Adrenal gland (tissue), 12 donors: ENCODE measurements around the gene BRD1. TPM values are rescaled to one million over a fixed set of nuclear protein-coding genes. Genes with fewer than 3 reads are reported as not detected.

Experiments
- DNase-seq, 7 donors: peaks; one replicate each; pipeline ENCODE4 v3.0.0-alpha.2; 2019 to 2020
- H3K27ac ChIP-seq, 5 donors: fragments of 200-600 bp; sonication (generic) in 4 of 5; 1 replicate in 3 of 5; 2 replicates in 2 of 5; pipeline versions ENCODE4 v1.5.1 to v1.8.0; 2016 to 2020; ENCODE audit warnings: mild to moderate bottlenecking in 1 of 5
- H3K27me3 ChIP-seq: fragments of 200-600 bp; 2 replicates; pipeline ENCODE4 v1.8.0; 2021
- H3K36me3 ChIP-seq, 2 donors: fragments of 200-600 bp; replicated peaks in 1 of 2; 1 replicate in 1 of 2; 2 replicates in 1 of 2; pipeline versions ENCODE4 v1.5.1 to v1.8.0; 2018 to 2022
- H3K4me1 ChIP-seq, 2 donors: fragments of 200-600 bp; replicated peaks in 1 of 2; 1 replicate in 1 of 2; 2 replicates in 1 of 2; pipeline versions ENCODE4 v1.5.1 to v1.8.0; 2018 to 2021
- H3K4me3 ChIP-seq, 4 donors: fragments of 200-600 bp; sonication (generic) in 3 of 4; one replicate each; pipeline ENCODE4 v1.5.1; 2016 to 2018
- H3K9me3 ChIP-seq, 3 donors: fragments of 200-600 bp; sonication (generic) in 1 of 3; replicated peaks in 1 of 3; 1 replicate in 2 of 3; 2 replicates in 1 of 3; pipeline versions ENCODE4 v1.5.1 to v1.8.0; 2016 to 2021
- CTCF ChIP-seq, 6 experiments: fragments of 450-650 bp in 4 of 6; fragments of 200-600 bp in 2 of 6; sonication (generic) in 1 of 6; IDR thresholded peaks; 1 replicate in 5 of 6; 2 replicates in 1 of 6; pipeline versions ENCODE4 v1.5.1 to v1.8.0; 2016 to 2021; ENCODE audit warnings: antibody characterized with exemption in 6 of 6, mild to moderate bottlenecking in 2 of 6, moderate library complexity in 1 of 6
- POLR2A ChIP-seq, 2 donors: fragments of 450-650 bp; IDR thresholded peaks; one replicate each; pipeline ENCODE4 v1.6.1; 2017; ENCODE audit warnings: antibody characterized with exemption in 2 of 2, mild to moderate bottlenecking in 2 of 2, moderate library complexity in 1 of 2
- WGBS, 4 donors: extraction: QIAGEN DNeasy Blood & Tissue Kit in 2 of 4; methylation state at CpG; one replicate each; pipeline versions ENCODE4 v1.1.5 to v1.1.7; 2013 to 2017; 5-methylcytosine and 5-hydroxymethylcytosine counted together
- intact Hi-C, 2 donors: fragments of 100-400 bp; cut with DNase I; formaldehyde crosslinking; loops; one replicate each; pipeline versions ENCODE4 v1.14.1 to v1.15.0; 2022 to 2023
- polyA plus RNA-seq, 3 donors: library from polyadenylated mRNA; stranded (reverse); fragments of 200-250 nt in 2 of 3; fragments of 350-450 nt in 1 of 3; fragmentation: Illumina TruSeq in 1 of 3; extraction: RNeasy Lipid Tissue Mini Kit (QIAGEN cat#74804) in 1 of 3; gene quantifications; one replicate each; pipeline ENCODE4 v1.2.3, GENCODE V29; 2013 to 2014
- total RNA-seq, 9 donors: library from RNA; depleted of rRNA in 4 of 9; stranded (reverse); fragments of >200 nt in 4 of 9; fragments of 120-200 nt in 1 of 9; fragmentation: NEBNext Ultra II Directional in 1 of 9; extraction: Animal tissue kit (Norgen Biotek cat#: 25700) in 1 of 9; gene quantifications; one replicate each; pipeline versions ENCODE4 v1.1.0 to v1.2.4, GENCODE V29; 2013 to 2023
- donor health status: healthy with polysubstance abuse.
- donor health status: Bipolar disorder and iron deficiency.
- donor health status: DM: yes; HTN: yes; CAD: no.
- donor health status: DM: no; HTN: no; CAD: no.
- donor health status: DM: no; HTN: no; CAD: no.
- donor health status: DM: yes; HTN: yes; CAD: no.

The BRD1 gene
- total and polyA plus RNA-seq, 12 donors: 9.4 to 62.4 (median 26.6) TPM

- Histone ChIP-seq H3K4me3 (no peak overlapping the region), H3K27ac (no peak overlapping the region), H3K36me3 (no peaks in the 10 kb centered on the region), H3K4me1 (peaks cover 14 to 27% of the 10 kb centered on the region in 2 donors), H3K27me3 (no peaks in the 10 kb centered on the region), H3K9me3 (no peaks in the 10 kb centered on the region)
- no peak for DNase-seq
- intact Hi-C loops: loop anchor here (10.0 kb wide), 1 partner anchor 58 kb away; the partner anchor contains the start of genes ALG12 (in 2 of the 2) and CRELD2 (in 2 of the 2)
- TF ChIP-seq CTCF (IDR thresholded peaks at IDR 0.05): no peak
- no peak for TF ChIP-seq POLR2A (IDR thresholded peaks at IDR 0.05)
- WGBS, 4 donors: 75 to 91% (median 80%) methylated on average over 12 to 27 of the region's 31 CpGs
These were observed 29.3 kb upstream of the BRD1 start for GRCh38 chr22:49856766-49857618.

GRCh38 chr22:49856343-49856742 is 28.7 kb upstream of the BRD1 start:
- DNase-seq: peak in 4 of 7 donors; percentile 22 to 51 (median 37)
- Histone ChIP-seq H3K4me3 (no peak overlapping the region), H3K27me3 (no peaks in the 10 kb centered on the region), H3K36me3 (no peaks in the 10 kb centered on the region), H3K4me1 (peaks cover 14 to 27% of the 10 kb centered on the region in 2 donors), H3K9me3 (no peaks in the 10 kb centered on the region), H3K27ac (no peak overlapping the region)
- intact Hi-C loops: loop anchor here (10.0 kb wide), 1 partner anchor 58 kb away; the partner anchor contains the start of genes ALG12 (in 2 of the 2) and CRELD2 (in 2 of the 2)
- 41 to 76% (median 55%) methylated on average over 8 to 19 of the region's 23 CpGs for WGBS, 4 donors
- TF ChIP-seq CTCF (IDR thresholded peaks at IDR 0.05) (no peak), POLR2A (IDR thresholded peaks at IDR 0.05) (no peak)

GRCh38 chr22:49855251-49855911 is 27.7 kb upstream of the BRD1 start:
- H3K4me3 ChIP-seq: peak overlapping the region in 1 of 4 donors; percentile 82

More at GRCh38 chr22:49855251-49855911, 27.7 kb upstream of the BRD1 start:
- H3K27me3 ChIP-seq: no peaks in the 10 kb centered on the region
- H3K27ac ChIP-seq: no peak overlapping the region
- H3K4me1 ChIP-seq: peaks cover 14 to 27% of the 10 kb centered on the region in 2 donors
- DNase-seq: no peak
- no peaks in the 10 kb centered on the region for H3K9me3 ChIP-seq
- no peaks in the 10 kb centered on the region for H3K36me3 ChIP-seq
- intact Hi-C loops: loop anchor here (10.0 kb wide), 1 partner anchor 59 kb away; the partner anchor contains the start of genes ALG12 (in 2 of the 2) and CRELD2 (in 2 of the 2)
- WGBS, 4 donors: 43 to 55% (median 52%) methylated on average over 9 of the region's 9 CpGs
- TF ChIP-seq CTCF (IDR thresholded peaks at IDR 0.05) (no peak), POLR2A (IDR thresholded peaks at IDR 0.05) (no peak)
